GM21717 (cell line): ENCODE data around the gene SLC2A14.
"Not testable (repeated sequence)": the region's sequence is repeated elsewhere in the genome, so short reads cannot be mapped to it uniquely, and the experiment has no call there.

Experiments used
- ATAC-seq: cut with Tn5 transposase; IDR thresholded peaks from one replicate; pipeline ENCODE4 v1.9.1; 2021; ENCODE audit warnings: mild to moderate bottlenecking, moderate library complexity; ENCODE audit not compliant: unreplicated experiment

SLC2A14 gene

GRCh38 chr12:7870335-7870734, 2.4 kb downstream of the SLC2A14 start:
- ATAC-seq, result no peak

- ATAC-seq, result no peak
Observed at GRCh38 chr12:7869137-7869536, 3.6 kb downstream of the SLC2A14 start.

GRCh38 chr12:7868391-7868790, 4.3 kb downstream of the SLC2A14 start:
- no peak for ATAC-seq

GRCh38 chr12:7864601-7865150, 8.0 kb downstream of the SLC2A14 start:
- ATAC-seq, result no peak

- ATAC-seq, result not testable (repeated sequence)
Observed at GRCh38 chr12:7862814-7863348, 9.8 kb downstream of the SLC2A14 start.

GRCh38 chr12:7862301-7862700, 10.4 kb downstream of the SLC2A14 start:
- ATAC-seq, result not testable (repeated sequence)

GRCh38 chr12:7859552-7859951, 13.2 kb downstream of the SLC2A14 start:
- ATAC-seq, result no peak

GRCh38 chr12:7857971-7858370, 14.7 kb downstream of the SLC2A14 start:
- ATAC-seq, result no peak

GRCh38 chr12:7856516-7856915, 16.2 kb downstream of the SLC2A14 start:
- no peak for ATAC-seq

- ATAC-seq, result no peak
Observed at GRCh38 chr12:7853557-7853956, 19.2 kb downstream of the SLC2A14 start.

- ATAC-seq, result not testable (repeated sequence)
Observed at GRCh38 chr12:7851622-7852081, 21.1 kb downstream of the SLC2A14 start.

GRCh38 chr12:7850099-7850498, 22.6 kb downstream of the SLC2A14 start:
- ATAC-seq, result not testable (repeated sequence)

- not testable (repeated sequence) for ATAC-seq
Observed at GRCh38 chr12:7848098-7848422, 24.7 kb downstream of the SLC2A14 start.

- ATAC-seq, result not testable (repeated sequence)
Observed at GRCh38 chr12:7847226-7848097, 25.3 kb downstream of the SLC2A14 start.

GRCh38 chr12:7844116-7844515, 28.6 kb downstream of the SLC2A14 start:
- ATAC-seq, result no peak

GRCh38 chr12:7843583-7843982, 29.1 kb downstream of the SLC2A14 start:
- ATAC-seq, result not testable (repeated sequence)

- ATAC-seq, result not testable (repeated sequence)
Observed at GRCh38 chr12:7843149-7843548, 29.6 kb downstream of the SLC2A14 start.

GRCh38 chr12:7842444-7842843, 30.3 kb downstream of the SLC2A14 start:
- not testable (repeated sequence) for ATAC-seq

GRCh38 chr12:7839848-7840247, 32.9 kb downstream of the SLC2A14 start:
- ATAC-seq, result not testable (repeated sequence)

- ATAC-seq, result not testable (repeated sequence)
Observed at GRCh38 chr12:7839226-7839625, 33.5 kb downstream of the SLC2A14 start.

- ATAC-seq, result no peak
Observed at GRCh38 chr12:7837366-7837765, 35.3 kb downstream of the SLC2A14 start.

- no peak for ATAC-seq
Observed at GRCh38 chr12:7835766-7836165, 36.9 kb downstream of the SLC2A14 start.
